Esophagus muscularis mucosa (tissue), 3 donors: ENCODE results near the gene CDS2.

Source experiments
- CTCF ChIP-seq, 3 experiments: fragments of 200-600 bp in 2 of 3; fragments of 450-650 bp in 1 of 3; sonication (generic) in 2 of 3; IDR thresholded peaks; one replicate each; pipeline ENCODE4 v1.5.1; 2017 to 2019; ENCODE audit warnings: antibody characterized with exemption in 3 of 3, mild to moderate bottlenecking in 2 of 3, moderate library complexity in 1 of 3
- POLR2A ChIP-seq: fragments of 450-650 bp; IDR thresholded peaks from one replicate; pipeline ENCODE4 v1.6.1; 2017; ENCODE audit warnings: antibody characterized with exemption, moderate library complexity, mild to moderate bottlenecking, low read depth
- POLR2AphosphoS5 ChIP-seq, 2 donors: sonication (generic); formaldehyde crosslinking; IDR thresholded peaks; one replicate each; pipeline ENCODE4 v1.6.1; 2017; ENCODE audit warnings: antibody characterized with exemption in 2 of 2

- TF ChIP-seq POLR2A (no peak), CTCF (IDR thresholded peaks at IDR 0.05) (no peak), POLR2AphosphoS5 (IDR thresholded peaks at IDR 0.05) (no peak)
Measured at GRCh38 chr20:5154543-5154925, 27.7 kb downstream of the CDS2 start.
